GM12873 (cell line): ENCODE results near the gene HCK.

Experiments
- CTCF ChIP-seq: IDR thresholded peaks from 2 replicates; pipeline ENCODE4 v1.5.1; 2012; ENCODE audit warnings: low read depth, mild to moderate bottlenecking, moderate library complexity, low read length, control low read depth; ENCODE audit not compliant: insufficient read depth; ENCODE audit errors: missing control alignments

The HCK gene

GRCh38 chr20:32128167-32128566, 76.1 kb downstream of the HCK start:
- TF ChIP-seq CTCF, result no peak

DNA sequence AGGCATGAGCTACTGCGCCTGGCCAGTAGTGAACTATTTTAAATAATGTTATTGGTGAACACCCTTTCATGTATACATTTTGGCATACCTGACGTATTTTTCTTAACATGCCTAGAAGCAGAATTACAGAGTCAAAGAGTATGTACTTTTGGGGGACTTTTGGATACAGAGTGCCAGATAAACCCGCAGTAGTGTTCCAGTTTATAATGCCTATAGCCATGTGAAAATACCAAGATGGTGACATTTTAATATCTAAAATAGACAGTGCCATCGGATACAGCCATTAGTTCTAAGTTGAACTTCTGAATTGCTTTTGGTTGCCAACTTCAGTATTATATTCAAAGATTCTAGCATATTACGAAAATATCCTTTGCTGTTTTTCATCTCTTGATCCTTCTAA, 77.8 kb downstream of the HCK start:
- no peak for TF ChIP-seq CTCF

DNA sequence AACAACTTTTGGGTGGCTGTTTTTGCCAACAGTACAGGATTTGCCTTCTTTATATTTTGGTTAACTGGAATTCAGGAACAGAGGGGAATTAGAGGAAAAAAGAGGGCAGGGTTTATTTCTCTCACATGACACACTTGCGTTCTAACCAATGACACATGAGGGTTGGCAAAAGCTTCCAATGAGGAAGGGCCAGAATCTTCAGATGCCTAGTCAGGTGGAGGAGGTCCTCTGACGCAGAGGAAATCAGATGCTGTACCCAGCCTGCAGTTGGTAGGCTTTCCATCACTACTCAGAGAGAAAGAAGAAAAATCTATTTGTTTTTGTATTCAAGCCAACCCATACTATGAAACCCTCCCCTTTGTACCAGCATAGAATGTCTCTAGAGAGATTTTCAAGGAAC, 78.3 kb downstream of the HCK start:
- no peak for TF ChIP-seq CTCF

- no peak for TF ChIP-seq CTCF
Observed at GRCh38 chr20:32130965-32131364, 78.9 kb downstream of the HCK start.

DNA sequence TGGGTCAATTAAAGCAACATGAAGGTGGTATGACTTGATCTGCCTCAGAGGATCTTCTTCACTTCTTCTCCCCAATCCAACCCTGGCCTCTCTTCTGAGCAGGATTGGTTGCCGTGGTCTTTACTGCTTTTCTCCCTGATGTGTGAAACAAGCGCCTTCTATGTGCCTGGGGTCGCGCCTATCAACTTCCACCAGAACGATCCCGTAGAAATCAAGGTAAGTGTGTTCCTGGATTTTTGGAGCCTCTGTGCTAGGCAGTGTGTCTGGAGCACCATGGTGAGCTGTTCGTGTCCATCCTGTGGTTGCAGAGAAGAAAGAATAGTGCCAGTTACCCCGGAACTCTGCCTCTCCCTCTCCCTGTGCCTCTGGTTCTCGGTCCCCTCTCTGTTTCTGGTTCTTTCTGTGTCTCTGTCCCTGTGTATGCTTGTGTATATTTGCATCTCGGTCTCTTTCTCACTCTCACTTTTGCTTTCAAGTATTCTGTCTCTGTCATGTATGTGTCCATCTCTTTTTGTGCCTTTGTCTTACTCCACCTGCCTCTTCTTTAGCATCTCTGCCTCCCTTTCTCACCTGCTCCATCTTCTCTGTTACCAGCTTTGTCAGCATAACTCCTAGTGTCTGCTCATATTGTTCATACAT, 81.0 kb downstream of the HCK start:
- TF ChIP-seq CTCF, result no peak

DNA sequence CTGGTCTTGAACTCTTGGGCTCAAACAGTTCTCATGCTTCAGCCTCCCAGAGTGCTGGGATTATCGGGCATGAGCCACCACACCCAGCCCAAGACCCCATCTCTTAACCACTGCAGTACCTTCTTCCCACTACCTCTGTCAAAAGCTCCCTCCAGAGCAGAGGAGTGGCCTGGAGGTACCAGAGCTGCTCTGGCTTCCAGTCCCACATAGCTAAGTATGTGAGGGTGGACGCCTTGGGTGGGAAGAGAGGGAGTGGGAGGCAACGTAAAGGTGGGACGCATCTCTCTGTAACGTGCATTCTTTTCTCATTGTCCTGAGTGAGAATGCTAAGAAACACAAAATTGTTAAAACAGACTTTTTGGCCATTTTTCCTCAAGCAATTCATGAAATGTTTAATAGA, 82.0 kb downstream of the HCK start:
- TF ChIP-seq CTCF, result no peak

DNA sequence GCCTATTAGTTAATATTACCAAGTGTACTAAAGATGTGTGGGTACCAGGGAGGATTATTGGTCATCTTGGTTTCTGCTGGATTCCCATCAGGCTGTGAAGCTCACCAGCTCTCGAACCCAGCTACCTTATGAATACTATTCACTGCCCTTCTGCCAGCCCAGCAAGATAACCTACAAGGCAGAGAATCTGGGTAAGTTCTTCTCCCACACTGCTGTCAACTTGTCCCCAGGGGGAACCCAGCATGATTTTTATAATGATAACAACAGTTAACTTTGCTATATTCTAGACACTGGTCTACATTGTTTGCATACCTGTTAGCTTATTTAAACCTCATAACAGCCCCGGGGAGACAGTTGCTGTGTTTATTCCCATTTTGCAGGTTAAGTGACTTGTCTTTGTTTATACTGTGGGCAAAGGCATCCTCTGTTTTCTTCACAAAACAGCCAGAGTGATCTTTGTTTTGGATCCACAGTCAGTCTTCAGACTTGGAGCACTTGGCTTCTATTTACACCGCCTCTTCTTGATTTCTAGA, 84.0 kb downstream of the HCK start:
- TF ChIP-seq CTCF, result no peak
